Upper lobe of left lung (tissue), 4 donors: ENCODE results near the gene CD82.

Source experiments
- EP300 ChIP-seq, 4 donors: sonication (generic); formaldehyde crosslinking; IDR thresholded peaks; one replicate each; pipeline ENCODE4 v1.5.1; 2017; ENCODE audit warnings: antibody characterized with exemption in 4 of 4, control low read depth in 2 of 4
- POLR2A ChIP-seq, 4 donors: fragments of 450-650 bp; IDR thresholded peaks; one replicate each; pipeline ENCODE4 v1.5.1; 2016 to 2017; ENCODE audit warnings: antibody characterized with exemption in 4 of 4, mild to moderate bottlenecking in 2 of 4
- POLR2AphosphoS5 ChIP-seq, 2 donors: sonication (generic); formaldehyde crosslinking; IDR thresholded peaks; one replicate each; pipeline ENCODE4 v1.5.1; 2017; ENCODE audit warnings: antibody characterized with exemption in 2 of 2
- TF ChIP-seq, protein P1 (sequence below), 6 experiments: fragments of 450-650 bp in 4 of 6; fragments of 200-600 bp in 2 of 6; sonication (generic) in 2 of 6; IDR thresholded peaks; one replicate each; pipeline ENCODE4 v1.5.1; 2016 to 2019; ENCODE audit warnings: antibody characterized with exemption in 6 of 6

DNA sequence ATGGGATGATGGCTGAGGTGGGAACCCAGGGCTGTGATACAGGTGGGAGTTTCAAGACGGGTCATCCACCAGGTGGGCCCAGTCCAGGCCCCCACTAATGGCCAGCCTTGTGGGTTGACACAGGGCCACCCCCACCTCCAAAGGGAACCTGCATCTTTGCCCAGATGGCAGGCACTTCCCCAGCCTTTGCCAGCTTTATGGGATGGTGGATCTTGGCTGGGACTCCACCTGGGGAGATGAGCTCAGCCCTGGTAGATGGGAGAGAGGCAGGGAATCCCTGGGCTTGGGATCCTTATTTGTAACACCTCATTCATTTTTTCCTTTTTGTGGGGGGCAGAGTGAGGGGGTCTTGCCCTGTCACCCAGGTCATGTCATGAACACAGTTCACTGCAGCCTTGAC is 33.4 kb downstream of the CD82 start:
- TF ChIP-seq, protein P1, sequence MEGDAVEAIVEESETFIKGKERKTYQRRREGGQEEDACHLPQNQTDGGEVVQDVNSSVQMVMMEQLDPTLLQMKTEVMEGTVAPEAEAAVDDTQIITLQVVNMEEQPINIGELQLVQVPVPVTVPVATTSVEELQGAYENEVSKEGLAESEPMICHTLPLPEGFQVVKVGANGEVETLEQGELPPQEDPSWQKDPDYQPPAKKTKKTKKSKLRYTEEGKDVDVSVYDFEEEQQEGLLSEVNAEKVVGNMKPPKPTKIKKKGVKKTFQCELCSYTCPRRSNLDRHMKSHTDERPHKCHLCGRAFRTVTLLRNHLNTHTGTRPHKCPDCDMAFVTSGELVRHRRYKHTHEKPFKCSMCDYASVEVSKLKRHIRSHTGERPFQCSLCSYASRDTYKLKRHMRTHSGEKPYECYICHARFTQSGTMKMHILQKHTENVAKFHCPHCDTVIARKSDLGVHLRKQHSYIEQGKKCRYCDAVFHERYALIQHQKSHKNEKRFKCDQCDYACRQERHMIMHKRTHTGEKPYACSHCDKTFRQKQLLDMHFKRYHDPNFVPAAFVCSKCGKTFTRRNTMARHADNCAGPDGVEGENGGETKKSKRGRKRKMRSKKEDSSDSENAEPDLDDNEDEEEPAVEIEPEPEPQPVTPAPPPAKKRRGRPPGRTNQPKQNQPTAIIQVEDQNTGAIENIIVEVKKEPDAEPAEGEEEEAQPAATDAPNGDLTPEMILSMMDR (IDR thresholded peaks at IDR 0.05), result no peak
- no peak for TF ChIP-seq EP300 (IDR thresholded peaks at IDR 0.05)
- TF ChIP-seq POLR2A (IDR thresholded peaks at IDR 0.05), result no peak
- TF ChIP-seq POLR2AphosphoS5 (IDR thresholded peaks at IDR 0.05), result no peak
